ENCODE data around the gene PAXX.

PAXX gene

GRCh38 chr9:136953771-136954269, 38.4 kb upstream of the PAXX start:
- H3K27me3 ChIP-seq = no peaks in the 10 kb centered on the region
- H3K9me3 ChIP-seq = no peaks in the 10 kb centered on the region
- DNase-seq = no peak
- peaks cover 10% of the 10 kb centered on the region for H3K4me1 ChIP-seq
- no peak overlapping the region for H3K4me3 ChIP-seq (ENCODE audit: low read depth, low read length)
- TF ChIP-seq CTCF (IDR thresholded peaks at IDR 0.05; ENCODE audit: low read depth, low read length) = no peak
- no peaks in the 10 kb centered on the region for H3K36me3 ChIP-seq

DNA sequence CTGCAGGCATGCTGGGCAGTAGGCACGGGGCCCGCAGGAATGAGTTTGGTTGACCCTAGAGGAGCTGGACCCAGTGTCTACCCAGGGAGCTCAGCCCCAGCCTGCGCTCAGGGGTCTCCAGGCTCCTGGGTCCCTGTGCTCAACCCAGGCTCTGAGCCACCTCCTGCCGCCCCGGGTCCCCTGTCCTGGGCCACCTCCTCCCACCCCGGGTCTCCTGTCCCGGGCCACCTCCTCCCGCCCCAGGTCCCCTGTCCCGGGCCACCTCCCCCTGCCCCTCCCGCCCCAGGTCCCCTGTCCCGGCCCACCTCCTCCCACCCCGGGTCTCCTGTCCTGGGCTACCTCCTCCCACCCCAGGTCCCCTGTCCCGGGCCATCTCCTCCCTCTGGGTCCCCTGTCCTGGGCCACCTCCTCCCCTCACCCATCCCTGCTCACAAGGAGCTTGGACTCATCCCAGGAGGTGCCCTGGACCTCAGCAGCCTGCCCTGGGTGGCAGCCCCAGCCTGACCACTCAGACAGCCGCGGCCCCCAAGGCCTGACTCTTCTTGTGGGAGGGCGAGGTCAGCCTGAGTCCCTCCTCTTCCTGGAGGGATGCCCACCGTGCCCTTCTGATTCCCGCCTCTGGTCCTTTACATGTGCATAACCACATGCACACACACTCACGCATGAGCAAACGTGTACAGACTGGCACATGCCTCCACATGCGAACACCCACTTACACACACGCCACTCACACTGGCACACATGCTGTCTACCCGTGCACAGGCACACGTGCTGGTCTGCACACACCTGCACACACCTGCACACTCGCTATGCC, 37.7 kb upstream of the PAXX start:
- Histone ChIP-seq H3K4me3 (ENCODE audit: low read depth, low read length) (no peak overlapping the region), H3K36me3 (no peaks in the 10 kb centered on the region), H3K9me3 (no peaks in the 10 kb centered on the region), H3K4me1 (peaks cover 10% of the 10 kb centered on the region), H3K27me3 (no peaks in the 10 kb centered on the region)
- no peak for TF ChIP-seq CTCF (IDR thresholded peaks at IDR 0.05; ENCODE audit: low read depth, low read length)
- DNase-seq = no peak

GRCh38 chr9:136955202-136955942, 36.9 kb upstream of the PAXX start:
- Histone ChIP-seq H3K36me3 (no peaks in the 10 kb centered on the region), H3K4me3 (ENCODE audit: low read depth, low read length) (no peak overlapping the region), H3K4me1 (peaks cover 9% of the 10 kb centered on the region), H3K27me3 (no peaks in the 10 kb centered on the region), H3K9me3 (no peaks in the 10 kb centered on the region)
- no peak for DNase-seq
- TF ChIP-seq CTCF (IDR thresholded peaks at IDR 0.05; ENCODE audit: low read depth, low read length) = no peak

DNA sequence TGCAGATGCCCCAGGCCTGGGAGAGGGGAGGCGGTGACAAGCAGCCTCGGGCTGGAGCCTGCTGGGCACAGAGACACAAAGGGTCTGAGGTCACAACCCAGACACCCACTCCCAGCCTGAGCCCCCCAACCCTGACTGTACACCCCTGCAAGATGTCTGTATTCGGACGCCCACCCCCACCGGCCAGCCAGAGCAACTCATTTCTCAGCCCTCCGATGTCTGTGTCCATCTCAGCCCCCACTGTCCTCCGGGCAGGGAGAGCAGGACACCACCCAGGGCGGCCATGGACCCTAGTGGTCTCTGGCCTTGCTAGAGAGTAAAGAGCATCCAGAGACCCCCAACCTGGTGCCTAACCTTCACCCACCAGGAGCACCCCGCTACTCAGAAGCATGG, 36.3 kb upstream of the PAXX start:
- no peak overlapping the region for H3K4me3 ChIP-seq (ENCODE audit: low read depth, low read length)
- H3K27me3 ChIP-seq = no peaks in the 10 kb centered on the region
- no peak for TF ChIP-seq CTCF (IDR thresholded peaks at IDR 0.05; ENCODE audit: low read depth, low read length)
- DNase-seq = no peak
- no peaks in the 10 kb centered on the region for H3K36me3 ChIP-seq
- H3K9me3 ChIP-seq = no peaks in the 10 kb centered on the region
- peaks cover 5% of the 10 kb centered on the region; the same call in 1 of the 2 replicates for H3K4me1 ChIP-seq

DNA sequence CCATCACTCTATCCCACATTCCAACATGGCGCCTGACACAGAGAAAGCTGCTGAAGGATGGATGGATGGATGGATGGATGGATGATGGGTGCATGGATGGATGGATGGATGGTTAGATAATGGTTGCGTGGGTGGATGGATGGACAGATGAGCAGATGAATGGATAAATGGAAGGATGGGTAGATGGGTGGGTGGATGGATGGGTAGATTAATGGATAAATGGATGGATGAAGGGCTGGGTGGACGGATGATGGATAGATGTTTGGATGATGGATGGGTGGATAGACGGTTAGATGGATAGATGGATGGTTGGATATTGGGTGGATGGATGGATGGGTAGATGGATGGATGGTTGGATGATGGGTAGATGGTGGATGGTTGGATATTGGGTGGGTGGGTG, 35.6 kb upstream of the PAXX start:
- Histone ChIP-seq H3K36me3 (no peaks in the 10 kb centered on the region), H3K4me3 (ENCODE audit: low read depth, low read length) (no peak overlapping the region), H3K9me3 (no peaks in the 10 kb centered on the region), H3K4me1 (peaks cover 5% of the 10 kb centered on the region; the same call in 1 of the 2 replicates), H3K27me3 (no peaks in the 10 kb centered on the region)
- no peak for DNase-seq
- no peak for TF ChIP-seq CTCF (IDR thresholded peaks at IDR 0.05; ENCODE audit: low read depth, low read length)

DNA sequence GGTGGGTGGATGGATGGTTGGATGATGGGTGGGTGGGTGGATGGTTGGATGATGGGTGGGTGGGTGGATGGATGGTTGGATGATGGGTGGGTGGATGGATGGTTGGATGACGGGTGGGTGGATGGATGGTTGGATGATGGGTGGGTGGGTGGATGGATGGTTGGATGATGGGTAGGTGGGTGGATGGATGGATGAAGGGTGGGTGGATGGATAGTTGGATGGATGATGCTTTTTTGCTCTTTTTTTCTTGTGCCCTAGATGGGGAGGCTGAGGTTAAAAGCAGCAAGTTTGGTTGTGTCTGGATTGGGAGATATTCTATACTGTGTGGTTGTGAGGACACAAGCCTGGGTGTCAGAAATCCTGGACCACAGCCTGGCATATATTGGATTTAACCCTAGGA, 34.8 kb upstream of the PAXX start:
- H3K27me3 ChIP-seq = no peaks in the 10 kb centered on the region
- no peak for DNase-seq
- H3K4me1 ChIP-seq = no peaks in the 10 kb centered on the region
- no peak overlapping the region for H3K4me3 ChIP-seq (ENCODE audit: low read depth, low read length)
- no peaks in the 10 kb centered on the region for H3K36me3 ChIP-seq
- no peak for TF ChIP-seq CTCF (IDR thresholded peaks at IDR 0.05; ENCODE audit: low read depth, low read length)
- H3K9me3 ChIP-seq = no peaks in the 10 kb centered on the region

Measured in BE2C (cell line).